D341Med (cell line): ENCODE measurements around the gene CACNA1S.

Experiments
- DNase-seq: peaks from one replicate; pipeline ENCODE4 v3.0.0; 2012; ENCODE audit warnings: low spot score

CACNA1S gene

DNA sequence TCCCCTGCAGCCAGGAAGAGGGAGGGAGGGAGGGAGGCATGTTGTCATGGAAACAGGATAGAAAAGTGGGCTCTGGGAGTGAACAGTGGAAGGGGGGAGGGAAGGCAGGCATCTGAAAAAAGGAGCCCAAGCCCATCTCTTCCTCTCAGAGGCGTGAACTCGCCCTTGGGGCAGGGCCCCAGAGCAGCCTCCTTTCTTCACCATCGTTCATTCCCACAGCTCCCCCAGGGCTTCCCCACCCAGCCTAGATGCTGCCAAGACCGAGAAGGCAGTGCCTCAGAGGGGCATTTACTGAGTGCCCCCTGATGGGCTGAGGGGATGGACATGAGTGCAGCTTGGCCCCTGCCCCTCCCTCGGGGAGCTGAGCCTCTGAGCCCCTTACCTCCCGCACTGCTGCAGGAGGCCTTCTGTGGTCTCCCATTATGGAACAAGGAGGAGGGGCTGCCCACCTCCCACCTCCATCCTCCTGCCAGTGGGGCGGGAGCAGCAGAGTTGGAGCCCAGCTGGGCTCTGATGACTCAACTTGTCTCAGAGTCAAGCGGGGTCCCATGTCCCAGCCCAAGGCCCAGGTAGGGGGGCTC, 49.6 kb downstream of the CACNA1S start:
- DNase-seq, result no peak

DNA sequence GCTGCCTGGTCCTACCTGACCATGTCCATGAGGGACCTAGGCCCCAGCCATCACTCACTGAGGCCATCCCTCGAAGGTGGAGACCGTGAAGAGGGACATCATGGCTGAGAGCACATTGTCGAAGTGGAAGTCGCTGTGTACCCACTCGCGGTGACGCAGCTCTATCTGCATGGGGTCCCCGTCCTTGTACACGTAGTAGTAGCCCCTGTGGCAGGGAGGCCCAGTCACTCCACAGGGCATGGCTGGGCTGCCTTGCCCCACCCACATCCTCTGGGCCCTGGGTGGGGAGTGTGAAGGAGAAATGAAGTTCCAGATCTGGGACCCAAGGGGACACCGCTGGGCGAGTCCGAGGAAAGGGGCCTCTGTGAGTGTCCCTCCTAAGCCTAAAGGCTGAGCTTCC, 50.3 kb downstream of the CACNA1S start:
- no peak for DNase-seq

- DNase-seq, result no peak
Observed at GRCh38 chr1:201061049-201061448, 51.2 kb downstream of the CACNA1S start.

GRCh38 chr1:201060586-201060985, 51.6 kb downstream of the CACNA1S start:
- no peak for DNase-seq

DNA sequence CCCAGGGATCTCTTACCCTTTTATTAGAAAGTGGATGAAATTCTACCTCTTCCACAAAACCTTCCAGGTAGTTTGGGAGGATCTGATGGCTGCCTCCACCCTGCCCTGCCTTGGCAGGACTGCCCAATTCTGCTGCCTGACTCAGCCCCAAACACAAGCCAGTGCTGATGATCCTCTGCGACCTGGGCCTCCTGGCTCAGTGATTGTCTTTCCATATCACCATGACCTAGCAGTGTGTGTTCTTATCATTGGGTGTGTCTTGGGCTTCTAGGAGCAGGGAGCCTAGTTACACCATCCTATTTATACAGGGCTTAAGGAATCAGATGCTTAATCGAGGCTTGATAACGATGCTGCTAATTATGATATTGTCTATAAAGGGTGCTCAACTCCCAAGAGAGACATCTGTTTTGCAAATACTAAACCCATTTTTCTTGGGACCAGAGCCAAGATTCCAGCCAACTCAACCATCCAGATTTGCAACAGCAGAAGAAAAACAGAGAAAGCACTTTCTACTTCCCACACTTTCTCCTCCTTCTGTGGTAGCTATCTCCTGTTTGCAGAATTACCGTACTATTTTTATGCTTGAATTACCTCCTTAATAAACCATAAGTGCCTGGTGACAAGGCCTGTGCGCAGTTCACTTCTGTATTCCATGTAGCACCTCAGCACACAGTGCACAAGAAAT, 52.2 kb downstream of the CACNA1S start:
- DNase-seq, result peak; percentile 59

DNA sequence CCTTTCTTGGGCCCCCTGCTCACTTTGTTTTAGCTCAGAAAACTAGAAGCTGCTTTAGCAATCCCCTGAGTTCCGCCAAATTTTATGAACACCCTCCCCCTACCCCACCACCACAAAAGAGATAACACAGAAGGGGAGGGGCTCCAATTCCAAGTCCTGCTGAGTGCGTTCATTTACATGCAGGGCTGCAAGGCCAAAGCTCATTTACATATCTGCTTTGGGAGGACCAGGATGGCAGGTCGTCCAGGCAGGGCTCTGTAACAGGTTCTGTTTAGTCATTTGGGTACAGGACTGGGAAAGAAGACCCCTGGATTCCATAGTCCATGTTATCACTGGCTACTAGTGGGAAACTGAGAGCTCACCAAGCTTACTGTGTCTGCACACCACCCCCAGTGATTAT, 52.8 kb downstream of the CACNA1S start:
- no peak for DNase-seq

DNA sequence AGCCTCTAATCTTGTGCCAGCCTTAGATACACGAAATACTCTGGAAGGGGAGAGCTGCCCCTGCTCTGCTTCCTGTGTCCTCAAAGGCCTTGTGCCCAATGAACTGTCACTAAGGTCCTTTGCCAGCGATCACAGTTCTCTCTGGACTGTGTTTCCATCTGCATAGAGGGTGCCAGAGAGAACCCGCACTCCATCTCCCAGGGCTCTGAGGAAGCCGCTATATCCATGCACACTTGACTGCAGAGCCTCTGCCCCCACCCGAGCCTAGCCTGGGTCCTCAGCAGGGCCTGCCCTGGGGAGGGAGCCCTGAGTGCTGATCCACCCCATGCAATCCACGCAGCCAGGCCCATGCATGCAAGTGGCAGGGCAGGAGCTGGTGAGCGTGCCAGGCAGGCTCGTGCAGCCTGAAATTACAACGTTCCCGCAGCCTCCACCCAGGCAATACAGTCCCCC, 58.1 kb downstream of the CACNA1S start:
- no peak for DNase-seq

DNA sequence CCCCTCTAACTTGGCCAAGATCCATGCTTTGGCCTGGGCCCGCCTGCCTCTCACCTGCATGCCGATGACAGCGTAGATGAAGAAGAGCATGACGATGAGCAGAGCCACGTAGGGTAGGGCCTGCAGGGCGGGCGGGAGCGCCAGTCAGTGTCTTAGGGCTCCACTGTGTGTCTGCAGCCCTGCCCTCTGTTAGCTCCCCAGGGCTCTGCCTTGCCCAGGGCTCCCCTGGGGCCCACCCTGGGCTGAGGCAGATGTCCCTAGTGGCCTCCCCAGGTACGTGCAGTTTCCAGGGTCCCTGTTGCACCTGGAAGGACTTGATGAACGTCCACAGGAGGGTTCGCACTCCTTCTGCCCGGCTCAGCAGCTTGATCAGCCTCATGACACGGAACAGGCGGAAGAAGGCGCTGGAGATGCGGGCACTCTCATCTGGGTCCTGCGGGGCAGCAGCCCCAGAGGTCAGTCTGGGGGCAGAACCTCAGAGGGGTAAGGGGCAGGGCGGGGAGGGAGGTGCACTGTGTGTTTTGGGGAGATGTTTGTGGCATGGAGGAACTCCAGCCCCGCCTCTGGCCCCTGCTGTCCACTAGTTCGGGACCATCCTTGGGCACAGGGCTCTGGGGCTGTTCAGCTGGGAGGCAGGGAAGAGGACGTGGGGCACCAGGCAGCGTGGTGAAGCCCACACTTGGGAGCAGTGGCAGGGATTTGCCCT, 58.9 kb downstream of the CACNA1S start:
- DNase-seq, result no peak

GRCh38 chr1:201051399-201051798, 60.8 kb downstream of the CACNA1S start:
- no peak for DNase-seq

DNA sequence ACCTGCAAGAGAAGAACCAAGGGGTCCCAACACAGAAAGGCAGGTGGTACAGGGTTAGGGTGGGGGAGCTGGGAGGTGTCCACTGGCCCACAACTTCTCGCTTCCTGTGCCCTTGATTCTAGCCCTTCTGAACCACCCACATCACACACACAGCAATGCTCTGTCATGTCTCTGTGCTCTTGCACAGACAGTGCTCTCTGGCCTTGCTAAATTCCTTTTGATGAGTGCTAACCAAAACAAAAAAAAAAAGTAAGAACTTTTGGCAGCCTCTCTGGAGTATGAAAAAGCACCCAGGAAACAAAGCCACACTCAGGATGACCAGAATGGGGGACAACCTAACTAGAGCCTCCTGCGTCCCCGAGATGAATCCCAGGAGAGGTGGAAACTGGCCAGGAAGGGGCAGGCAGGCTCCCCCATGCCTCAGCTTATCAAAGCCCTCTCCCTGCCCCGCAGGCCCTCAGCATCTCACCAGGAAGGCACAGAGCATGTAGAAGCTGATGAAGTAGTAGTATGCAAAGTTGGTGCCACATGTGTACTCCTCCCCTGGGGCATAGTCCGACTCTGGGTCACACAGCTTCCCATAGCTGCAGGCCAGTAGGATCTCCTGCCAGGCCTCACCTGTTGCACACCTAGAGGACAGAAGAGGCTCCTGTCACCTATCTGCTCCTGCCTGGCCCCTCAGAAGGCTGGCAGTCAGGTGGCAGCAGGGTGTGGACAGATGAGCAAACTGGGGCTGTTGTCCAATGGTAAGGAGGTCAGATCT, 61.5 kb downstream of the CACNA1S start:
- no peak for DNase-seq

- no peak for DNase-seq
Observed at GRCh38 chr1:201049248-201049831, 62.9 kb downstream of the CACNA1S start.

- no peak for DNase-seq
Observed at GRCh38 chr1:201048521-201048920, 63.7 kb downstream of the CACNA1S start.

GRCh38 chr1:201044119-201044518, 68.1 kb downstream of the CACNA1S start:
- DNase-seq, result no peak

- DNase-seq, result peak; percentile 86
Observed at GRCh38 chr1:201042779-201043461, 69.3 kb downstream of the CACNA1S start.

- DNase-seq, result no peak
Observed at GRCh38 chr1:201041011-201041410, 71.2 kb downstream of the CACNA1S start.

- no peak for DNase-seq
Observed at GRCh38 chr1:201039876-201040275, 72.3 kb downstream of the CACNA1S start.

DNA sequence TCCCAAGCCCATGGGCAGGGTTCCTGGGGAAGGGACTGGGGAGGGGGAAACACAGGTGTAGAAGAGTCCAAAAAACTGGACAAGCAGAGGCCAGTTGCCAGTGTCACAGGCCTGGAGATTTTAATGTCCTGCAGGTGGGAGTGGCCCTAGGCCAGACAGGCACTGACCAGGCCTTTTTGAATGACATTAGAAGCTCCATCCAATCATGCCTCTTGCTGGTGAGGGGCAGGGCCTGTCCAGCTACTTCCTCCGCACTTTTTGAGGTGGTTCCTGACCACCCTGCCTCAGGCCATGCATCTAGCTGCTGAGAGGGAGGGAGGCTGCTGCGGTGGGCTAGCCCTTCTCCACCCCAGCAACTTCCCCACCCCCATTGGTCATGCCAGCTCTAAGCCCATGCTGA, 72.8 kb downstream of the CACNA1S start:
- no peak for DNase-seq

DNA sequence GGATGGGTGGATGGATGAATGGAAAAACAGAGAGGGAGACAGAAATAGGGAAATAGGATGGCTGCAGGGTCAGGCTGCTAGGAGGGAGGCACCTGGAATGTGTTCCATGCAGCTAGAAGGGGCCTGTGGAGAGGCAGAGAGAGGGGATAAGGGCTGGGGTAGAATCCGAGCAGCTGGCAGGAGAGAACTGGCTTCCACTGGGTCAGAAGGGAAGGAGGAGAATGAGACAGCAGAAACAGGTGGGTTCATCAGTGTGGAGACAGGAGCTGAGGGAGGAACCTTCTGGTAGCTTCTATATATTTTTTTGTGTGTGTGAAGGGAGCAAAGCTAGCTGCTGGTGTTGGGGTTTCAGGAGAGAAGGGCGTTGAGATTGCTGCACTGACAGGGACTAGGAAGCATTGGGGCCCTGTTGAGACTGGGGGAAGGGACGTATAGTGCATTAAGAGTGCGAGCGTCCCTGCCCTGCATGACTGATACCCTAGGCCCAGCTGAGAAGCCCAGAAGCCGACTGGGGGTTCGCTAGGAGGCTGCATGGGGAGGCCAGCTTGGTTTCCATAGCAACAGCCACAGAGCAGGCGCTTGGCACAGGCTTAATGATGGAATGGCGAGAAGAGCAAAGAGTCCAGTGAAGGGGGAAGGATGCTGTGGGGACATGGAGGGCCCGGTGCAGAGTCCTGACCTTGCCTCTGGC, 73.9 kb downstream of the CACNA1S start:
- DNase-seq, result no peak

- no peak for DNase-seq
Observed at GRCh38 chr1:201036188-201036842, 75.9 kb downstream of the CACNA1S start.

- DNase-seq, result no peak
Observed at GRCh38 chr1:201034671-201035070, 77.6 kb downstream of the CACNA1S start.
